Measurements from ENCODE around the gene CAPN13. TPM values are rescaled to one million over a fixed set of nuclear protein-coding genes. Genes with fewer than 3 reads are reported as not detected.
A peak's percentile ranks its signal among the peaks of the same experiment; 100 is the strongest.

The CAPN13 gene
- total RNA-seq, 4 donors from 2014 or later = 38.0 to 396 (median 330) TPM

- TF ChIP-seq POLR2A (IDR thresholded peaks at IDR 0.05) = no peak
- TF ChIP-seq CTCF (IDR thresholded peaks at IDR 0.05) = no peak
- peaks cover 0 to 14% (median 0%) of the 10 kb centered on the region in 4 donors for H3K9me3 ChIP-seq
- no peaks in the 10 kb centered on the region for H3K36me3 ChIP-seq
- H3K4me1 ChIP-seq = no peaks in the 10 kb centered on the region
- peak in 1 of 3 donors; percentile 29 for DNase-seq
- H3K27ac ChIP-seq = no peak overlapping the region
- H3K27me3 ChIP-seq = no peaks in the 10 kb centered on the region
- H3K4me3 ChIP-seq = no peak overlapping the region
These were observed 101.3 kb downstream of the CAPN13 start for GRCh38 chr2:30705711-30706533.

DNA sequence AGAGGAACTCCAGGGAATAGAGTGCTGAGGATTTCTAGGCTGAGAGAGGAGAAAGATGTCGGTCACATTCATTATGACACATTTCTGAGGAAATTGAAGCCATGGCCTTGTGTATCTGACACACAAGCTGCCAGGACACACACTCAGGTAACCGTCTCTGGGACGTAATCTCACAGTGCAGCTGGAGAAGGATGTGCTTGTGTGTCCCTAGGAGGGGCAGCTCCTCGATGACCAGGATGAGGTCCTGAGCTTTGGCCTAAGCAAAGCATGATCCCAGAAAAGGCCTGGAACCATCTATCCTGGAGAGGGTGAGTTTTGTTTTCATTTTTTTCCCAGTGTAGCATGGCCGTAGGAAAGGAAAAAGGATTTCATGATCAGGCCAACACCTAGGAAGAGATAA, 102.2 kb downstream of the CAPN13 start:
- Histone ChIP-seq H3K4me3 (no peak overlapping the region), H3K9me3 (peaks cover 0 to 14% (median 0%) of the 10 kb centered on the region in 4 donors), H3K4me1 (no peaks in the 10 kb centered on the region), H3K27ac (no peak overlapping the region), H3K27me3 (no peaks in the 10 kb centered on the region), H3K36me3 (no peaks in the 10 kb centered on the region)
- TF ChIP-seq CTCF (IDR thresholded peaks at IDR 0.05) = no peak
- no peak for TF ChIP-seq POLR2A (IDR thresholded peaks at IDR 0.05)
- peak in 1 of 3 donors; percentile 18 for DNase-seq

DNA sequence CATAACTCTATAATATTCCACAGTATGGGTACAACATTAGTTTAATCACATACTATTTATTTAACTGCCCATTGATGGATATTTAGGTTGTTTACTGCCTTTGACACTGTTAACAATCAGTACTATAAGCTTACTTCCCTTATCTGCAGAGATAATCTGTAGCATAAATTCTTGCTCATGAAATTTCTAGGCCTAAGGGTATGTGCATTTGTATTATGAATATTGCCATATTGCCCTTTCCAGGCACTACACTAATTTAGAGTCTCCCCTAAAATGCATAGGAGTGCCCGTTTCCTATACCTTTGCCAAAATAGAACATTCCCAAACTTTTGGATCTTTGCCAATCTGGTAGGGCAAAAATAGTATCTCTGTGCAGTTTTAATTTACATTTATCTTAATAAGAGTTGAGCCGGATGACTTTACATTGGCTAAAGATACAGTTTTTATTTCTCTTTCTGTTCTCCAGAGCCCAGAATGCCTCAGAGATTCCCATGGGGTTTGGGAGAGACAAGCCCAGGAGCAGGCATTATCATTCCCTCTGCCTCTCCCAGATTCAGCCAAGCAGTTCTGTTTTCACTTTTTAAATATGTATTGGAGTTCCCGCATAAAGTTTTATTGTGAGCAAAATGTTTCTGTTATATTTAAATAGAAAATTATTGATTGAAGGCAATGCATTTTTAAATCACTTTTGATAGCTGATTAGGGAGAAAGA, 102.8 kb downstream of the CAPN13 start:
- Histone ChIP-seq H3K27ac (no peak overlapping the region), H3K27me3 (no peaks in the 10 kb centered on the region), H3K4me3 (no peak overlapping the region), H3K4me1 (no peaks in the 10 kb centered on the region), H3K36me3 (no peaks in the 10 kb centered on the region), H3K9me3 (peaks cover 0 to 14% (median 0%) of the 10 kb centered on the region in 4 donors)
- TF ChIP-seq POLR2A (IDR thresholded peaks at IDR 0.05) (no peak), CTCF (IDR thresholded peaks at IDR 0.05) (no peak)
- DNase-seq = peak in 1 of 3 donors; percentile 3

DNA sequence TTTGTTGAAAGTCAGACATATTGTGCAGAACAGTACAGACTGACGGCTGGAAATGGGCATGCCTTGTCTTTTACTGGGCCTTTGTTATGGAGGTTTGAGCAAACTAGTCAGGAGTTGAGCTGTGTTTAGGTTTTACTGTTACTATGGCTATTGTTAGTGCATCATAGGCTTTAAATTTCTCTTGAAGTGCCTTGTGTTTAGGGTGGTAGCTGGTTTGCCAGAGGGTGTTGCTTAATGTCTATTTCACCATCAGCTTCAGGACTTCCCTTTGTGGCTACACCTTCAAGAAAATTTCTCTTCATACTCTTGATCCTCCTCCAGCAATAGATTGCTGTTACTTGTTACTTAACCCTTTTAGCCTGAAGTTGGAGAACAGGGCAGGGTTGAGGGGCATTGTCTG, 104.6 kb downstream of the CAPN13 start:
- no peaks in the 10 kb centered on the region for H3K4me1 ChIP-seq

DNA sequence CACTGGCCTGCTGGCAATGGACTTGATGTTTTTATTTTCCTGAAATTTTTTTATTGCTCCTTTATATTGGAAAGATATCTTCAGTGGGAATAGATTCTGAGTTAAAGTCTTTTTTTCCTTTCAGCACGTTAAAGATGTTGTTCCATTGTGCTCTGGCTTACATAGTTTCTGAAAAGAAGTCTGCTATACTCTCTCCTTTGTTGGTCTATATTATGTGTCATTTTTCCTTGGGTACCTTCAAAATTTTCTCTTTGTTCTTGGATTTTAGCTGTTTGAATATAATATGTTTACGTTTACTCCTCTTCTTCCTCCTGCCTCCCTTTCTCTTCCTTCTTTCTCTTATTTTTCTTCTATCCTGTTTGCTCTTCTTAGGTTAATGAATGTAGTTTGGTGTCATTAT, 105.5 kb downstream of the CAPN13 start:
- Histone ChIP-seq H3K36me3 (no peaks in the 10 kb centered on the region), H3K27ac (no peak overlapping the region), H3K4me3 (no peak overlapping the region), H3K9me3 (peaks cover 0 to 14% (median 0%) of the 10 kb centered on the region in 4 donors), H3K27me3 (no peaks in the 10 kb centered on the region), H3K4me1 (no peaks in the 10 kb centered on the region)
- DNase-seq = no peak
- TF ChIP-seq POLR2A (IDR thresholded peaks at IDR 0.05) (no peak), CTCF (IDR thresholded peaks at IDR 0.05) (no peak)

More for the DNA sequence above, 104.6 kb downstream of the CAPN13 start:
- H3K4me3 ChIP-seq = no peak overlapping the region
- no peak overlapping the region for H3K27ac ChIP-seq
- H3K9me3 ChIP-seq = peaks cover 0 to 14% (median 0%) of the 10 kb centered on the region in 4 donors
- no peak for DNase-seq
- H3K36me3 ChIP-seq = no peaks in the 10 kb centered on the region
- TF ChIP-seq POLR2A (IDR thresholded peaks at IDR 0.05) (no peak), CTCF (IDR thresholded peaks at IDR 0.05) (no peak)
- H3K27me3 ChIP-seq = no peaks in the 10 kb centered on the region

Measured in Peyer's patch (tissue), 4 donors.